GM12874 (cell line): ENCODE measurements around the gene BNC1.

Experiments used
- CTCF ChIP-seq: IDR thresholded peaks from 2 replicates; pipeline ENCODE4 v1.5.1; 2011; ENCODE audit warnings: low read depth, mild to moderate bottlenecking, control low read depth, low read length, moderate library complexity; ENCODE audit not compliant: insufficient read depth

The BNC1 gene

DNA sequence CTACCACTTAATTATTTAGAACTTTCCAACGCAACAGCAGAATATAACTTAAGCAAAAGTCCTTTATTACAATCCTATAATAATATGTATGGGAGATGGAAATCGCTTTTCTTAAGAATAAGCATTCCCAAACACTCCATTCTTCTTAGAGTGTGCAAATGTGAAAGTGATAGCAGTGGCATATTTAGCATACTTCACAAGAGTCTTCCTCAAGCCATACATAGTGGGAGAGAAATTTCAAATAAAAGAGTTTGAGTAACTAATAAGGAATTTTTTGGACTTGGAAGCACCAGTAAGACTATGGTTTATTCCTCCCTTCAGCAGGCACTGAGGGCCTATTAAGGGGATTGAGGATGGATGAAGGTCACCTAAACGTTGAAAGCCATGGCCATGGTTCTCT is 22.1 kb upstream of the BNC1 start:
- TF ChIP-seq CTCF: no peak

GRCh38 chr15:83305704-83306291 is 21.3 kb upstream of the BNC1 start:
- TF ChIP-seq CTCF: no peak

DNA sequence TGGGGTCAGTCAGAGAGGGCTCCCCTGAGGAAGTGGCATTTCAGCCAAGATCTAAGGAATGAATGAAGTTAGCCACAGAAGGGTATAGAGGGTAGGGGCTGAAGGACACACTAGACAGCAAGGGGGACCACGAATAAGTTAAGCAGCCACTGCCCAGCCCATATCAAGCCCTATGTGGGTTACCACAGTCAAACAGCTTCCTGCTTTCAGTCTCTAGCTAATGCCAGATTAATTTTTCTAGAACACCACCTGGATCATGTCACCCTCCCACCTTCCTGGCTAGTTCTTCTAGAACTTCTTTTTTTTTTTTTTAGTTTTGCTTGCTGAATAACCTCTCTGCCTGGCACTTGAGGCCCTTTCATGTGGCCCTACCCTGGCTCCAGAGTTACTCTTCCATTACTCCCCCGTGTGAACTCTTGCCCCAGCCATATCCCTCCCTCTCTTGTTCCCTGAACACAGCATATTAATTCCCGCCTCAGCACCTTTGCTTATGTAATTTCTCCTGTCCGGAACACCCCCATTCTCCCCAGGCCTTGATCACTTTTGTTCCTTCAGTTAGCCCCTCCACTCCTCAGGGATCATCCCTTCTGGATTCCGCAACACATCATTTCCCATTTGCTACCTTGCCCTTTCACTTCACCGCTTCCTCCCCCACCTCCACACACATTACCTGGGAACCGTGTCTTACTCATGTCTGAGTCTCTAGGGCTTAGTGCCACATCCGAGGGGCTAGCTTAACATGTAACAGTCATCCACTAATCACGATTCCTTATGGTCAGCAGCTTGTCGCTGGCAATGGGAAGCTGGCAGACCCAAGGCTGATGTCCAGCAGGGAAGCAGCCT is 20.6 kb upstream of the BNC1 start:
- no peak for TF ChIP-seq CTCF

GRCh38 chr15:83303535-83303934 is 19.1 kb upstream of the BNC1 start:
- no peak for TF ChIP-seq CTCF

- no peak for TF ChIP-seq CTCF
These were observed 16.4 kb upstream of the BNC1 start for GRCh38 chr15:83300826-83301225.

DNA sequence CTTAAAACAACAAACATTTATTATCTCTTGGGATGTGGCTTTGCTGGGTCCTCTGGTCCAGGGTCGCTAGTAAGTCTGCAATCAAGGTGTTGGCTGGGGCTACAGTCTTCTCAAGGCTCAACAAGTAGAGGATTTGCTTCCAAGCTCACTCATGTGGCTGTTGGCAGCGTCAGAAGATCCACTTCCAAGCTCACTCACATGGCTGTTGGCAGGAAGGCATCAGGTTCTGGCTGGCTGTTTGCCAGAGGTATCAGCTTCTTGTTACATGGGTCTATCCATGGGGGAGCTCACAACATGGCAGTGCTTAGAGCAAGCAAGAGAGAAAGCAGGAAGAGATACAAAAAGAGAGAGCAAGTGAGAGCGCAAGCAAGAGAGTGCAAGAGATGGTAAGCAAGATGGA is 15.0 kb upstream of the BNC1 start:
- no peak for TF ChIP-seq CTCF

GRCh38 chr15:83295417-83295816 is 11.0 kb upstream of the BNC1 start:
- no peak for TF ChIP-seq CTCF
